ENCODE results near the gene CIB4. TPM values are rescaled to one million over a fixed set of nuclear protein-coding genes. Genes with fewer than 3 reads are reported as not detected.
A peak's percentile ranks its signal among the peaks of the same experiment; 100 is the strongest.

The CIB4 gene
- total and polyA plus RNA-seq, 4 donors, result 1.3 TPM; not detected in 3

- WGBS, 2 donors, result 84 to 86% methylated on average over 12 of the region's 12 CpGs
- no peak for TF ChIP-seq CTCF (IDR thresholded peaks at IDR 0.05; ENCODE audit: control extremely low read depth, extremely low read depth)
- Histone ChIP-seq H3K36me3 (ENCODE audit: control insufficient read depth in 4 of 4, insufficient read depth in 4 of 4, low read length in 4 of 4) (no peaks in the 10 kb centered on the region), H3K9me3 (ENCODE audit: control insufficient read depth in 4 of 4, insufficient read depth in 3 of 4, low read length in 3 of 4) (no peaks in the 10 kb centered on the region), H3K27ac (ENCODE audit: low read depth in 1 of 2, low read length in 1 of 2) (no peak overlapping the region), H3K27me3 (ENCODE audit: control insufficient read depth in 3 of 3, insufficient read depth in 3 of 3, low read length in 2 of 3) (peaks cover 0 to 4% (median 0%) of the 10 kb centered on the region in 3 donors), H3K4me3 (no peak overlapping the region), H3K9ac (ENCODE audit: insufficient read depth in 1 of 2, low read length in 2 of 2) (no peak overlapping the region), H3K4me1 (ENCODE audit: control insufficient read depth in 5 of 5, insufficient read depth in 5 of 5, low read length in 5 of 5) (no peaks in the 10 kb centered on the region)
- DNase-seq (peak in 1 of 3 donors; percentile 5), ATAC-seq (ENCODE audit: insufficient read depth, low FRiP score) (no peak)
These were observed 49.3 kb downstream of the CIB4 start for GRCh38 chr2:26591619-26592505.

DNA sequence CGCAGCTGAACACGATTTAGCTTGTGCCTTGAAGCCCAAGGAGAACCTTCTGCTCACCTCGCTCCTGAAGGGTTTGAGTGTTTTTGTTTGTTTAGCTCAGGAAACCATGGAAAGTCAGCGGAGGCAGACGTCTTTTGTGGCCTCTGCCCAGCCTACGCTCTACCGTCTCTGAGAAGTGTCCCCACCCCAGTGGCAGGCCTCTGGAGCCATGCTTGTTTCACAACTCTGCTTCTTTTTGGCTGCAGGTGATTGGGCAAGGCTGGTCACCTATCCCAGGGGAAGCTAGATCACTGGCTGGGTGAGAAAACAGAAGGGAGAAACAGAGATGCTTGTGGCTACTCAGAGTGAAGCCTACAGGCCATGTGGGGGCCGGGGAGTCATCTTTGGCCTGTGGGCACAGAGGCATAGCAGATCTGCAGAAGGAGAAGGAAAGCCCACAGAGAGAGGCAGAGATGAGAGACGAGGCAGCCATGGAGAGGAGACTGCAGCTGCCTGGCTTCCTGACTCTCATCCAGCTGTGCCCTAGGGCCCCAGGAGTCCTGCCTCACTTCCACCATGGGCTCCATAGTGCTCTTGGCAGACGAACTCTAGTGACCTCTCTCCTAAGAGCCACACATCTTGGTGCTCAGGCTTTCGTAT lies 50.1 kb downstream of the CIB4 start:
- Histone ChIP-seq H3K27ac (ENCODE audit: low read depth in 1 of 2, low read length in 1 of 2) (no peak overlapping the region), H3K4me3 (no peak overlapping the region), H3K36me3 (ENCODE audit: control insufficient read depth in 4 of 4, insufficient read depth in 4 of 4, low read length in 4 of 4) (no peaks in the 10 kb centered on the region), H3K9me3 (ENCODE audit: control insufficient read depth in 4 of 4, insufficient read depth in 3 of 4, low read length in 3 of 4) (no peaks in the 10 kb centered on the region), H3K4me1 (ENCODE audit: control insufficient read depth in 5 of 5, insufficient read depth in 5 of 5, low read length in 5 of 5) (no peaks in the 10 kb centered on the region), H3K9ac (ENCODE audit: insufficient read depth in 1 of 2, low read length in 2 of 2) (no peak overlapping the region), H3K27me3 (ENCODE audit: control insufficient read depth in 3 of 3, insufficient read depth in 3 of 3, low read length in 2 of 3) (peaks cover 0 to 9% (median 0%) of the 10 kb centered on the region in 3 donors)
- ATAC-seq (ENCODE audit: insufficient read depth, low FRiP score) (no peak), DNase-seq (no peak)
- no peak for TF ChIP-seq CTCF (IDR thresholded peaks at IDR 0.05; ENCODE audit: control extremely low read depth, extremely low read depth)
- WGBS, 2 donors, result 68 to 79% methylated on average over 11 of the region's 11 CpGs

DNA sequence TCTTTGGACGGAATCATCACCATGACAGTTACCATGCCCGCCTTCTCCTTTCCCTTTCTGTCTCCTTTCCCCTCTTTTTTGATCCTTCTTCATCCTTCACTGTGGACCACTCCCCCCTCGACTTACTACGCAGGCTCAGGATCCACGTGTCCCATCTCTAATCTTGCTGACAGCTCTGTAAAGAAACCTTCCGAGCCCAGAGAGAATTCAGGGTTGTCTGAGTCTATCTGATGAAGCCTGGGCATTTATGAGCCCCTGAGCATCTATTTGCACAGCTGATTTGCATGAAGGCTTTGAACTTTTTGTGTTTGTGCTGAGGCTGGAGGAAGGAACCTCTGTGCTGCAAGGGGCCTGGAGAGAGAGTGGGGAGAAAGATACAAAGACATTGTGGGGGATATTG lies 50.7 kb downstream of the CIB4 start:
- H3K4me3 ChIP-seq, result no peak overlapping the region
- no peak overlapping the region for H3K9ac ChIP-seq (ENCODE audit: insufficient read depth in 1 of 2, low read length in 2 of 2)
- 70 to 85% methylated on average over 6 of the region's 6 CpGs for WGBS, 2 donors
- H3K36me3 ChIP-seq (ENCODE audit: control insufficient read depth in 4 of 4, insufficient read depth in 4 of 4, low read length in 4 of 4), result no peaks in the 10 kb centered on the region
- no peaks in the 10 kb centered on the region for H3K4me1 ChIP-seq (ENCODE audit: control insufficient read depth in 5 of 5, insufficient read depth in 5 of 5, low read length in 5 of 5)
- H3K9me3 ChIP-seq (ENCODE audit: control insufficient read depth in 4 of 4, insufficient read depth in 3 of 4, low read length in 3 of 4), result no peaks in the 10 kb centered on the region
- H3K27ac ChIP-seq (ENCODE audit: low read depth in 1 of 2, low read length in 1 of 2), result no peak overlapping the region
- H3K27me3 ChIP-seq (ENCODE audit: control insufficient read depth in 3 of 3, insufficient read depth in 3 of 3, low read length in 2 of 3), result peaks cover 0 to 9% (median 0%) of the 10 kb centered on the region in 3 donors
- ATAC-seq (ENCODE audit: insufficient read depth, low FRiP score) (no peak), DNase-seq (peak in 1 of 3 donors; percentile 5)
- TF ChIP-seq CTCF (IDR thresholded peaks at IDR 0.05; ENCODE audit: control extremely low read depth, extremely low read depth), result no peak
